Measurements from ENCODE around the gene CARS2.

- TF ChIP-seq, protein P1, sequence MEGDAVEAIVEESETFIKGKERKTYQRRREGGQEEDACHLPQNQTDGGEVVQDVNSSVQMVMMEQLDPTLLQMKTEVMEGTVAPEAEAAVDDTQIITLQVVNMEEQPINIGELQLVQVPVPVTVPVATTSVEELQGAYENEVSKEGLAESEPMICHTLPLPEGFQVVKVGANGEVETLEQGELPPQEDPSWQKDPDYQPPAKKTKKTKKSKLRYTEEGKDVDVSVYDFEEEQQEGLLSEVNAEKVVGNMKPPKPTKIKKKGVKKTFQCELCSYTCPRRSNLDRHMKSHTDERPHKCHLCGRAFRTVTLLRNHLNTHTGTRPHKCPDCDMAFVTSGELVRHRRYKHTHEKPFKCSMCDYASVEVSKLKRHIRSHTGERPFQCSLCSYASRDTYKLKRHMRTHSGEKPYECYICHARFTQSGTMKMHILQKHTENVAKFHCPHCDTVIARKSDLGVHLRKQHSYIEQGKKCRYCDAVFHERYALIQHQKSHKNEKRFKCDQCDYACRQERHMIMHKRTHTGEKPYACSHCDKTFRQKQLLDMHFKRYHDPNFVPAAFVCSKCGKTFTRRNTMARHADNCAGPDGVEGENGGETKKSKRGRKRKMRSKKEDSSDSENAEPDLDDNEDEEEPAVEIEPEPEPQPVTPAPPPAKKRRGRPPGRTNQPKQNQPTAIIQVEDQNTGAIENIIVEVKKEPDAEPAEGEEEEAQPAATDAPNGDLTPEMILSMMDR (conservative IDR thresholded peaks at IDR 0.05) = no peak
- TF ChIP-seq ZFX (IDR thresholded peaks at IDR 0.05) = no peak
Observed at GRCh38 chr13:110620596-110620995, 85.3 kb downstream of the CARS2 start.

Measured in C4-2B (cell line).